HEK293 (cell line): ENCODE measurements around the gene PARL.

Experiments
- CTCF ChIP-seq: fragments of 450-650 bp; formaldehyde crosslinking; IDR thresholded peaks from 2 replicates; pipeline ENCODE4 v1.5.1; 2016; ENCODE audit warnings: missing biosample characterization, missing genetic modification characterization
- EGR2 ChIP-seq: fragments of 450-650 bp; formaldehyde crosslinking; IDR thresholded peaks from 2 replicates; pipeline ENCODE4 v1.5.1; 2016; ENCODE audit warnings: low read depth, missing biosample characterization, missing genetic modification characterization
- TCF7L2 ChIP-seq: IDR thresholded peaks from 2 replicates; pipeline ENCODE4 v1.6.1; 2011; ENCODE audit warnings: low read depth, mild to moderate bottlenecking, inconsistent platforms, low read length, moderate library complexity, borderline replicate concordance
- ZBTB10 ChIP-seq: fragments of 450-650 bp; formaldehyde crosslinking; IDR thresholded peaks from 2 replicates; pipeline ENCODE4 v1.5.1; 2016; ENCODE audit warnings: missing biosample characterization, missing genetic modification characterization
- ZFP37 ChIP-seq: fragments of 450-650 bp; formaldehyde crosslinking; IDR thresholded peaks from 2 replicates; pipeline ENCODE4 v1.5.1; 2016; ENCODE audit warnings: missing biosample characterization, missing genetic modification characterization
- ZNF292 ChIP-seq: fragments of 450-650 bp; formaldehyde crosslinking; IDR thresholded peaks from 2 replicates; pipeline ENCODE4 v1.5.1; 2016; ENCODE audit warnings: low read depth, missing biosample characterization, missing genetic modification characterization, borderline replicate concordance
- ZNF830 ChIP-seq: fragments of 450-650 bp; IDR thresholded peaks from 2 replicates; pipeline ENCODE4 v1.5.0; 2018; ENCODE audit warnings: missing biosample characterization, missing genetic modification characterization, low read depth, mild to moderate bottlenecking, moderate library complexity
- TF ChIP-seq, protein P1 (sequence below): fragments of 450-650 bp; formaldehyde crosslinking; IDR thresholded peaks from 2 replicates; pipeline ENCODE4 v1.5.1; 2016; ENCODE audit warnings: missing biosample characterization, missing genetic modification characterization

DNA sequence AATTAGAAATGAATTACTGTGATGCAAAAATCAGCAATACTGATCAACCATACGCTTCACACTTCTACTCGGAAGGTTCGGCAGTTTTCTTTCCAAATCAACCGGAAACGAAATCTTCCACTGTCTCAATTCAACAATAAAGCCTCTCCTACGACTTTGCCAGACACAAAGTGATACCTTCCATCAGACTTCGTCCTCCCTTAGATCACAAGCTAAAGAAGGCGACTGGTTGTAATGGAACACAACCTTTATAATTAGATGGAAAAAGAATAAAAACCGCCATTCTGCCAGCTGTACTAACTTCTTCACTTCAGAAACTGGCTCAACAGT is 618 bp downstream of the PARL start:
- TF ChIP-seq EGR2 (tag by site-specific recombination) (no peak), ZNF830 (tag by site-specific recombination) (no peak), TCF7L2 (no peak), ZFP37 (tag by site-specific recombination) (no peak), ZNF292 (tag by site-specific recombination) (no peak), ZBTB10 (tag by site-specific recombination) (no peak), CTCF (no peak)
- TF ChIP-seq, protein P1, sequence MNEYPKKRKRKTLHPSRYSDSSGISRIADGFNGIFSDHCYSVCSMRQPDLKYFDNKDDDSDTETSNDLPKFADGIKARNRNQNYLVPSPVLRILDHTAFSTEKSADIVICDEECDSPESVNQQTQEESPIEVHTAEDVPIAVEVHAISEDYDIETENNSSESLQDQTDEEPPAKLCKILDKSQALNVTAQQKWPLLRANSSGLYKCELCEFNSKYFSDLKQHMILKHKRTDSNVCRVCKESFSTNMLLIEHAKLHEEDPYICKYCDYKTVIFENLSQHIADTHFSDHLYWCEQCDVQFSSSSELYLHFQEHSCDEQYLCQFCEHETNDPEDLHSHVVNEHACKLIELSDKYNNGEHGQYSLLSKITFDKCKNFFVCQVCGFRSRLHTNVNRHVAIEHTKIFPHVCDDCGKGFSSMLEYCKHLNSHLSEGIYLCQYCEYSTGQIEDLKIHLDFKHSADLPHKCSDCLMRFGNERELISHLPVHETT (tag by site-specific recombination), result no peak
